GM23338 (cell line): ENCODE measurements around the gene CBLIF.

Experiments
- POLR2AphosphoS5 ChIP-seq: IDR thresholded peaks from 2 replicates; pipeline ENCODE4 v1.6.1; 2016; ENCODE audit warnings: antibody characterized with exemption, low read depth
- TF ChIP-seq, protein P1 (sequence below), 2 experiments: fragments of 200-600 bp in 1 of 2; sonication (generic) in 1 of 2; conservative IDR thresholded peaks; 2 replicates each; pipeline versions ENCODE4 v1.5.1 to v1.6.1; 2016 to 2017; ENCODE audit warnings: antibody characterized with exemption in 2 of 2, low read depth in 2 of 2, mild to moderate bottlenecking in 2 of 2, moderate library complexity in 1 of 2
- TF ChIP-seq, protein P2 (sequence below): IDR thresholded peaks from 2 replicates; pipeline ENCODE4 v1.6.1; 2016; ENCODE audit warnings: antibody characterized with exemption

DNA sequence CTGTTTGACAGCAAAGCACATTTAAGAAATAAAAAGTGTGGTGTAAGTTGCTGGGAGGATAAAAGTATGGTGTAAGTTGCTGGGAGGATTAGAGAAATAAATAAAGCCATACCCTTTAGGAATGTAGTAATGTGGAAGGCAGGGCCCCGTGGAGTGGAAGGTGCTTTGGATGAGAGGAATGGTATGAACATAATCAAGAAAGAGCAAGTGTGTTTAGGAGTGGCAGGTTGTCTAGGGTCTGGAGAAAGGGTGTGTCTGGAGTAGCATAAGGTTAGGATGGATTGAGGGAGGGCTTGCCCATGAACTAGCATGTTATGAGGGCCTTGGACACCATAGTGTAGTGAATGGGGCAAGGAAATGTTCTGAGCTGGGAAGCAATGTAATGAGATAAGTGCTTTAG lies 52.8 kb downstream of the CBLIF start:
- no peak for TF ChIP-seq POLR2AphosphoS5
- TF ChIP-seq, protein P1, sequence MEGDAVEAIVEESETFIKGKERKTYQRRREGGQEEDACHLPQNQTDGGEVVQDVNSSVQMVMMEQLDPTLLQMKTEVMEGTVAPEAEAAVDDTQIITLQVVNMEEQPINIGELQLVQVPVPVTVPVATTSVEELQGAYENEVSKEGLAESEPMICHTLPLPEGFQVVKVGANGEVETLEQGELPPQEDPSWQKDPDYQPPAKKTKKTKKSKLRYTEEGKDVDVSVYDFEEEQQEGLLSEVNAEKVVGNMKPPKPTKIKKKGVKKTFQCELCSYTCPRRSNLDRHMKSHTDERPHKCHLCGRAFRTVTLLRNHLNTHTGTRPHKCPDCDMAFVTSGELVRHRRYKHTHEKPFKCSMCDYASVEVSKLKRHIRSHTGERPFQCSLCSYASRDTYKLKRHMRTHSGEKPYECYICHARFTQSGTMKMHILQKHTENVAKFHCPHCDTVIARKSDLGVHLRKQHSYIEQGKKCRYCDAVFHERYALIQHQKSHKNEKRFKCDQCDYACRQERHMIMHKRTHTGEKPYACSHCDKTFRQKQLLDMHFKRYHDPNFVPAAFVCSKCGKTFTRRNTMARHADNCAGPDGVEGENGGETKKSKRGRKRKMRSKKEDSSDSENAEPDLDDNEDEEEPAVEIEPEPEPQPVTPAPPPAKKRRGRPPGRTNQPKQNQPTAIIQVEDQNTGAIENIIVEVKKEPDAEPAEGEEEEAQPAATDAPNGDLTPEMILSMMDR (conservative IDR thresholded peaks at IDR 0.05; ENCODE audit: low read depth in 2 of 2), result no peak
- TF ChIP-seq, protein P2, sequence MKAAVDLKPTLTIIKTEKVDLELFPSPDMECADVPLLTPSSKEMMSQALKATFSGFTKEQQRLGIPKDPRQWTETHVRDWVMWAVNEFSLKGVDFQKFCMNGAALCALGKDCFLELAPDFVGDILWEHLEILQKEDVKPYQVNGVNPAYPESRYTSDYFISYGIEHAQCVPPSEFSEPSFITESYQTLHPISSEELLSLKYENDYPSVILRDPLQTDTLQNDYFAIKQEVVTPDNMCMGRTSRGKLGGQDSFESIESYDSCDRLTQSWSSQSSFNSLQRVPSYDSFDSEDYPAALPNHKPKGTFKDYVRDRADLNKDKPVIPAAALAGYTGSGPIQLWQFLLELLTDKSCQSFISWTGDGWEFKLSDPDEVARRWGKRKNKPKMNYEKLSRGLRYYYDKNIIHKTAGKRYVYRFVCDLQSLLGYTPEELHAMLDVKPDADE, result no peak
